Left ventricle myocardium inferior (tissue), 1 donor: Measurements from ENCODE around the gene LRMDA. TPM values are rescaled to one million over a fixed set of nuclear protein-coding genes. Genes with fewer than 3 reads are reported as not detected.

Experiments used
- DNase-seq: peaks from one replicate; pipeline ENCODE4 v3.0.0-alpha.2; 2020
- H3K27ac ChIP-seq: fragments of 200-600 bp; replicated peaks from 2 replicates; pipeline ENCODE4 v1.8.0; 2021
- H3K27me3 ChIP-seq: fragments of 200-600 bp; 2 replicates; pipeline ENCODE4 v1.8.0; 2021; ENCODE audit warnings: low read depth
- H3K36me3 ChIP-seq: fragments of 200-600 bp; 2 replicates; pipeline ENCODE4 v1.8.0; 2021
- H3K4me1 ChIP-seq: fragments of 200-600 bp; 2 replicates; pipeline ENCODE4 v1.8.0; 2021
- H3K4me3 ChIP-seq: fragments of 200-600 bp; 2 replicates; pipeline ENCODE4 v1.8.0; 2021; ENCODE audit warnings: mild to moderate bottlenecking, moderate library complexity
- H3K9me3 ChIP-seq: fragments of 200-600 bp; replicated peaks from 2 replicates; pipeline ENCODE4 v1.8.0; 2021
- CTCF ChIP-seq: fragments of 200-600 bp; IDR thresholded peaks from 2 replicates; pipeline ENCODE4 v1.8.0; 2021; ENCODE audit warnings: antibody characterized with exemption, mild to moderate bottlenecking, borderline replicate concordance
- intact Hi-C: fragments of 100-400 bp; cut with micrococcal nuclease; formaldehyde crosslinking; loops from one replicate; pipeline ENCODE4 v1.11.0; 2022
- total RNA-seq: library from RNA; stranded (reverse); fragmentation: NEBNext Ultra II Directional; extraction: Animal tissue kit (Norgen Biotek cat#: 25700); gene quantifications from one replicate; pipeline ENCODE4 v1.2.1, GENCODE V29; 2021
- donor health status: DM: no; HTN: yes; CAD: no; lungs with severe emphysema.

Gene LRMDA
- total RNA-seq, 1 donor from 2014 or later = 18.7 TPM

DNA sequence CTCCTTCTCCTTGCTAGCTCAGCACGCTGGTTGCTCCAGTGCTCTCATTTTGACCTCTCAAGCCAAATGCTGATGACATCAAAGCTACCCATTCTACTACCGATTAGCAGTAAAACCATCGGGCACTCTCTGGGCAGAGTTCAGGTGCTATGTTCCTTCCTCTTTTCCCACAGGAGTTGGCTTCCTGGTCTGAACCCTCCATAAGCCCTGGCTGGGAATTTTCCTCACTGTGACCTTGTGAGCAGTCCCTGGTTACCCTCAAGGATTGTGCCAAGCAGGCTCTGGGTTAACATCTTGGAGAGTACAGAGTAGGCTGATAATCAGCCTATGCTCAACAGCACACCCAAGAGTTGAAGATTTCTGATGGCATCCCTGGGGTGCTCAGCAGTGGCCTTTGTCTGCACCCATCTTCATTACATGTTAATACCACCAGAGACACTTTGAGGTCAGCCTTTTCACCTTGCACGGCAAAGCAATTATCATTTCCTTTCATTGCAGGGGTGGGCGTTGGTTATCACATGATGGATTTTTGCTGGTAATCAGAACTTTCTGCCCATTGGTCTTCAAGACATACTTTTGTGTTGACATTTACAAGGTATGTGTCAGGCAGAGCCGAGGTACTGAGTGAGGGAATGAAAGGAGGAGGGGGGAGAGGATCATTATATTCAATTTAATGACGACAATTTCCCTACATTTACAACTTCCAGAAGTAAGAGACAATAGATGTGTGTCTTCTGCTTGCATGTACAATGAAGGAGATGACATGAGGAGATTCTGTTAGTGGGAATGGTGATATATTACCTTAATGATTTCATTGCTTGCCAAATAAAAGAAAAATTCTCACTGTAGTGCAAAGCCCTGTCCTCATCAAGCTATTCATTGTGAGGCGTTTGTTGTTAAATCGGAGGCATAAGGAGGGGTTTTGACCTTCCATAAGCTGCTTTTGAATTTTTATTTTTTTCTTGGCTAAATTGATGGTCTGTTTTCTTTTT lies 452.0 kb downstream of the LRMDA start:
- no peak for TF ChIP-seq CTCF
- Histone ChIP-seq H3K36me3 (no peaks in the 10 kb centered on the region), H3K9me3 (no peaks in the 10 kb centered on the region), H3K4me1 (peaks cover 5% of the 10 kb centered on the region), H3K27ac (no peak overlapping the region), H3K4me3 (no peak overlapping the region), H3K27me3 (no peaks in the 10 kb centered on the region)
- no peak for DNase-seq
- intact Hi-C loops = no loop called here

DNA sequence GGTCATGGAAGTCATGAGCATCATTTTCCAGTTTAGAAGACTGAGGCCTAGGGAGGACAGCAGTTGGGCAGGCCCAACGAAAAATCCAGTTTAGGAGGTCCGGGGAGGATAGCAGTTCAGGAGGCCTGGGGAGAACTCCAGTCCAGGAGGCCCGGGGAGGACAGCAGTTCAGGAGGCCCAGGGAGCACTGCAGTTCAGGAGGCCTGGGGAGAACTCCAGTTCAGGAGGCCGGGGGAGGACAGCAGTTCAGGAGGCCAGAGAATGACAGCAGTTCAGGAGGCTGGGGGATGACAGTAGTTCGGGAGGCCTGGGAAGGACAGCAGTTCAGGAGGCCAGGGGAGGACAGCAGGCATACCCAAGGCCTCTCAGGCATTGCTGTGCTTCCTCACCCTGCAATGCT lies 453.4 kb downstream of the LRMDA start:
- H3K4me1 ChIP-seq = peaks cover 5% of the 10 kb centered on the region
- no peak overlapping the region for H3K4me3 ChIP-seq
- no peaks in the 10 kb centered on the region for H3K27me3 ChIP-seq
- H3K9me3 ChIP-seq = no peaks in the 10 kb centered on the region
- no peak for DNase-seq
- no peaks in the 10 kb centered on the region for H3K36me3 ChIP-seq
- no peak for TF ChIP-seq CTCF
- no peak overlapping the region for H3K27ac ChIP-seq
- intact Hi-C loops = no loop called here

GRCh38 chr10:75887369-75887768 lies 455.9 kb downstream of the LRMDA start:
- Histone ChIP-seq H3K9me3 (no peaks in the 10 kb centered on the region), H3K27me3 (no peaks in the 10 kb centered on the region), H3K36me3 (no peaks in the 10 kb centered on the region), H3K4me1 (no peaks in the 10 kb centered on the region), H3K4me3 (no peak overlapping the region), H3K27ac (no peak overlapping the region)
- intact Hi-C loops = no loop called here
- DNase-seq = no peak
- no peak for TF ChIP-seq CTCF

DNA sequence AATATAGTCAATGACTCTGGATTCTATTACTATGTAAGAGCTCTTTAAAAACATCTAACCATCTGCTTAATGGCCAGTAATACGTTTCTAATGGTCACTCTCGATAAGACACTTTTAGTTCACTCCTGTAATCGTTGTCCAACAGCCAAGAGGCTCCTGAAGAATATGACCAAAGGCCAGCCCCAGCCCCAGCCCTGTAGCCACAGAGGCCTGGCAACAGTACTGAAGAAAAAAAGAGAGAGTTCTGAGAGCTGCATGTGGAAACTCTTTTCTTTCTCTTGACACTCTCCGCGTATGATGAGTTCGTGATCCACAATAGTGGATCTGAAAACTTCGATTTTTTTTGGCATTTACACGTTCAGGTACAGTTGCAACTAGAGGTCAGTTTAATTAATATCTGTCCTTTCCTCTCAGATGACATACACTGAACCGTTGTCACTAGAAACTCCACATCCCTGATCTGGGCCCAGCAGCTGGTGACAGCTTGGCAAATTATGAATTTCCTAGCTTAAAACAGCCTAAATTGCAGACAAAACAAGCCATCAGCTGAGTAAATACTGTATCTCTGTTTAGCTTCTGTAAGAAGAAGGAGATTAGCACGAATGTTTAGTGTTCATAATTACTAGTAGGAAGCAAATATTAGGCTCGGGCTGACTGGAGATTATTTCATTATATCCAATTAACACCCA lies 456.7 kb downstream of the LRMDA start:
- no peaks in the 10 kb centered on the region for H3K36me3 ChIP-seq
- no peaks in the 10 kb centered on the region for H3K27me3 ChIP-seq
- no peak for TF ChIP-seq CTCF
- DNase-seq = no peak
- no peaks in the 10 kb centered on the region for H3K9me3 ChIP-seq
- H3K4me1 ChIP-seq = no peaks in the 10 kb centered on the region
- intact Hi-C loops = no loop called here
- H3K4me3 ChIP-seq = no peak overlapping the region
- no peak overlapping the region for H3K27ac ChIP-seq

- H3K4me3 ChIP-seq = no peak overlapping the region
- no peaks in the 10 kb centered on the region for H3K36me3 ChIP-seq
- no peak overlapping the region for H3K27ac ChIP-seq
- intact Hi-C loops = no loop called here
- no peaks in the 10 kb centered on the region for H3K9me3 ChIP-seq
- no peaks in the 10 kb centered on the region for H3K4me1 ChIP-seq
- no peaks in the 10 kb centered on the region for H3K27me3 ChIP-seq
- no peak for DNase-seq
- TF ChIP-seq CTCF = no peak
These were observed 457.6 kb downstream of the LRMDA start for GRCh38 chr10:75889051-75889450.
